ENCODE measurements around the gene C2orf49. TPM values are rescaled to one million over a fixed set of nuclear protein-coding genes. Genes with fewer than 3 reads are reported as not detected.

C2orf49 gene
- 10.6 to 16.3 TPM (median 12.6 TPM) in 5 replicates for total RNA-seq (2022; extraction: Qiagen RNA extraction)

DNA sequence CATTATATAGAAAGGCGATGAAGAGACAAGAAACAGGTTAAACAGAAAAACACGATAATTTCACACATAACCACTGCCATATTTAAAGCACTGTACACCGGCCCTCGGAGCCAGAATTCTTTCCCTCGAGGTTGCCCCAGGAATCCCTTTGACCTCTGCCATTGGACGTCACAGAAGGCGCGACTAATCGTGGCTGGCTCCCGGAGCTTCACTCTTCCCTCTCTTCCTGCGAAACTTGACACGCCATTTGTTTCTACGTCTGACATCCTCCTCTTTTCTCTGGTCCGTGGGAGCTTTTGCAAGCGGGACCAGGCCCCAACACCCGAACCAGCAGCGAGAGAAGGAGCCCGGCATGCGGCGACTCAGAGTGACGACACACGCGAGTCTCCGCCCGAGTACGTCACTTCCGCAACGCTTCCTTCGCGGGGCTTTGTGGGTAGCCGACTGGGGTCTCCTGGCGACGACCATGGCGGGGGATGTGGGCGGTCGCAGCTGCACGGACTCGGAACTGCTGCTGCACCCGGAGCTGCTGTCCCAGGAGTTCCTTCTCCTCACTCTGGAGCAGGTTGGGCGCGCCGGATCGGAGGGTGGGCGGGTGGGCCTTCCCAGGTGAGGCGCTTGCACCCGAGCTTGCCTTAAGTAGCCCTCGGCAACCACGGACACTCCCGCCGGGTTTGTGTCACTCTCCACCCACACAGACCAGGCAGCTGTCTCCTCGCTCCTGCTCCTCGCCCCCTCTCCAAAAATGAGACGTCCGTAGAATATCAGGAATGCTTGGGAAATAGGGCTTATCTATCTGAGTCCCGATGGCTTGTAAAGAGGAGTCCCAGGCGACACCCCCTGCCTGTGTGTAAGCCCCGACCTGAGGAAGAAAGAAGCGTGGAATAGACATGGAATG, at the start of gene C2orf49:
Gene C2orf49 (plus strand): TSS at position 419 of the 898 bp plus-strand sequence. CDS start 48 bp downstream, at position 467.

DNA sequence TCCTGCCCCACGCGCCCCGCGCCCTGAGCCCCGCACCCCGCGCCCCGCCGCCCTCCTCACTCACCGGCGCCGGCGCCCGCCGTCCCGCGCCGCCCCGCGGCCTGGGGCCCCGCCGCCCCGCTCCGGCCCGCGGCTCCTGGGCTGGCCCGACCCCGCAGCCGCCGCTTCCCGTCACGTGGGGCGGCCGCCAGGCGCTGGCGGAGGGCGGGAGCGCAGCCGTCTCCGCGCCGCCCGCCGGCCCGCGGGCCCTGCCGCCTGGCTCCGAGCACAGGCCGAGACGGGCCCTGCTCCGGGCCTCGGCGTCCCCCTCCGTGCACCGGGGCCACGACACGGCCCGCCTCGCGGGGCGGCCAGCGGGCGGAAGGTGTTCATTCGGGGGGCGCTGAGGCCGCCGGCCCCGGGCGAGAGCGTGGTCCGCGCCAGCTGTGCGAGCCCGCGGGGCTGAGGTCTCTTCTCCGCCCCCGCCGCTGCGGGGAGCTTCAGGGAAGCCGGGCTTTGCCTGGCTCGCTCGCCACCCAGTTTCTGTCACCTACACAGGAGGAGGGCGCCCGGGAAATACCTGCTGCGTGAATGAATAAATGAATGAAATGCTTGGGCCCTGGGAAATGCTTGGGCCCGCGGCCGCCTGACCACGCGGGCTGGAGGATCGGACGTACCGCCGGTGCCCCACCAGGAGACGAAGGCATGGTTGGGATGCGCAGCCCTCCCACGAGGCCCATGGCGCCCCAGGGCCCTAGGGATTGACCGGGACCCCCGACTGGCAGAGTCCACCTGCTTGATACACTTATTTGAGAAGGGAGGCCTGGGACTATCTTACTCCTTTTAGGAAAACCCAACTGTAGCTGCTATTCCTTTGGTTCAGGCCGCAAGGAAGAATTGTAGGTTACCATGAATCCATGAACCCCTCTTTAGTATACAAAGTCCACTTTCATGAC, 7.5 kb upstream of the C2orf49 start, which contains the start of gene TGFBRAP1:
Gene TGFBRAP1 (minus strand): TSS at position 175 of the 935 bp plus-strand sequence. CDS start 21,434 bp downstream, outside the sequence.

DNA sequence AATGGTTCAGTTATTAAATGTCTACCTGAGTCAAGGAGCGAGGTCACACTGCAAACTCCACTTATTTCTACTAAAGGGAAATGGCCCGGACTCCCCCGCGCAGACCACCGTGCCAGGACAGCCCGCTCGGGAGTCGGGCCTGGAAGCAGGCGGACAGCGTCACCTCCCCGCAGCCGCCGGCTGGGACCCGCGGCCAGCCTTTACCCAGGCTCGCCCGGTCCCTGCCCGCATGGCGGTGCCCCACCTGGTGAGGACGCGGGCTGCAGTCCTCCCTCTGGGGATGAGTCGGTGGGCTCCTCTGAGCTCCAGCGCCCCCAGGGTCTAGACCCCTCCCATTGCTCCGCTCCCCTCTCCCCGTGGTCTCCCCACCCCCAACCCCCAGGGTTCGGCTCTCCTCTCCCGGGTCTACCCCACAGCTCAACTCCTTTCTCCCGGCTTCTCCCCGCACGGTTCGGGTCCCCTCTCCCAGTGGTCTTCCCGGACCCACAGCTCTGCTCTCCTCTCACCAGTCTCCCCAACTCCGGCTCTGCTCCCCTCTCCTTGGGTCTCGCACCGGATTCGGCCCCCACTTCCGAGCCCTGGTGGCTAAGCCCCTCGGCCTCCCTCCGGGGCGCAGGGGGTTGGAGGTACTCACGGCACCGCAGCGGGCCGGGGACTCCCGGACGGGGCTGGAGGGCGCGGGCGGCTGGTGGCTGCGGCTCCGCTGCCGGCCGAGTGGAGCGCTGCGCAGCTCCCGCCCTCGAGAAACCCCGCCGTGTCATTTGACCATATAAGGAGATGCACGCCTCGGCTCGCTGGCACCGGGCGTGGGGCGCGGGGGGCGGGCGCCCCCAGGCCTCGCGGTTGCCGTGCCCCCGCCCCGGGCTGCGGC, 61.2 kb downstream of the C2orf49 start, which contains the start of gene FHL2:
Gene FHL2 (minus strand): TSS at position 716 of the 871 bp plus-strand sequence. CDS start 12,535 bp downstream, outside the sequence.

Other genes with a start within 250 kb of the C2orf49 start
- gene GPR45, start 95.8 kb upstream of the C2orf49 start, total RNA-seq (2022; extraction: Qiagen RNA extraction), result 0.06 TPM in 1 of 5 replicates, not detected in the others
- 15.1 to 15.9 TPM (median 15.4 TPM) in 5 replicates for gene TGFBRAP1, start 7.8 kb upstream of the C2orf49 start, total RNA-seq (2022; extraction: Qiagen RNA extraction)
- 47.1 to 62.0 TPM (median 52.7 TPM) in 5 replicates for gene FHL2, start 61.5 kb downstream of the C2orf49 start, total RNA-seq (2022; extraction: Qiagen RNA extraction)

Data from A549 treated with AZD2906 at 1 μM for 4 hours (cell line).